Hepatocyte (in vitro differentiated cells): ENCODE data around the gene CRYM.
"Not testable (repeated sequence)": the region's sequence is repeated elsewhere in the genome, so short reads cannot be mapped to it uniquely, and the experiment has no call there.

Experiments
- EZH2 ChIP-seq: fragments of 200-600 bp; sonication (generic); IDR thresholded peaks from 2 replicates; pipeline ENCODE4 v1.6.1; 2016; ENCODE audit warnings: antibody characterized with exemption, mild to moderate bottlenecking, borderline replicate concordance
- EZH2phosphoT487 ChIP-seq: fragments of 200-600 bp; sonication (generic); IDR thresholded peaks from one replicate; pipeline ENCODE4 v1.6.1; 2018; ENCODE audit warnings: antibody characterized with exemption, mild to moderate bottlenecking, low read depth, moderate library complexity; ENCODE audit not compliant: unreplicated experiment, severe bottlenecking
- TF ChIP-seq, protein P1 (sequence below): fragments of 200-600 bp; sonication (generic); IDR thresholded peaks from 2 replicates; pipeline ENCODE4 v1.5.1; 2016; ENCODE audit warnings: antibody characterized with exemption, mild to moderate bottlenecking; ENCODE audit not compliant: poor library complexity

GRCh38 chr16:21312046-21312445 lies 34.0 kb upstream of the CRYM start:
- TF ChIP-seq, protein P1, sequence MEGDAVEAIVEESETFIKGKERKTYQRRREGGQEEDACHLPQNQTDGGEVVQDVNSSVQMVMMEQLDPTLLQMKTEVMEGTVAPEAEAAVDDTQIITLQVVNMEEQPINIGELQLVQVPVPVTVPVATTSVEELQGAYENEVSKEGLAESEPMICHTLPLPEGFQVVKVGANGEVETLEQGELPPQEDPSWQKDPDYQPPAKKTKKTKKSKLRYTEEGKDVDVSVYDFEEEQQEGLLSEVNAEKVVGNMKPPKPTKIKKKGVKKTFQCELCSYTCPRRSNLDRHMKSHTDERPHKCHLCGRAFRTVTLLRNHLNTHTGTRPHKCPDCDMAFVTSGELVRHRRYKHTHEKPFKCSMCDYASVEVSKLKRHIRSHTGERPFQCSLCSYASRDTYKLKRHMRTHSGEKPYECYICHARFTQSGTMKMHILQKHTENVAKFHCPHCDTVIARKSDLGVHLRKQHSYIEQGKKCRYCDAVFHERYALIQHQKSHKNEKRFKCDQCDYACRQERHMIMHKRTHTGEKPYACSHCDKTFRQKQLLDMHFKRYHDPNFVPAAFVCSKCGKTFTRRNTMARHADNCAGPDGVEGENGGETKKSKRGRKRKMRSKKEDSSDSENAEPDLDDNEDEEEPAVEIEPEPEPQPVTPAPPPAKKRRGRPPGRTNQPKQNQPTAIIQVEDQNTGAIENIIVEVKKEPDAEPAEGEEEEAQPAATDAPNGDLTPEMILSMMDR, result not testable (repeated sequence)
- not testable (repeated sequence) for TF ChIP-seq EZH2, EZH2phosphoT487
